GM12878 (cell line): ENCODE measurements around the gene NDE1. TPM values are rescaled to one million over a fixed set of nuclear protein-coding genes. Genes with fewer than 3 reads are reported as not detected.

Experiments used
- ATAC-seq: fragments of 200-7000 bp; cut with Tn5 transposase; 3 replicates; pipeline ENCODE4 v1.9.1; 2020; ENCODE audit warnings: mild to moderate bottlenecking, moderate library complexity
- BruUV-seq: library from RNA; stranded (reverse); fragments of 400-500 nt; replicated peaks from 2 replicates; lab custom pipeline; 2021; lab: Mats Ljungman, UMichigan
- CTCF ChIA-PET: fragments of 300-600 bp; sonication (Branson Sonifier 250); formaldehyde crosslinking; extraction: SDS; loops from one replicate; lab custom pipeline; 2021; ENCODE audit warnings: inconsistent platforms; lab: Yijun Ruan, JAX
- POLR2A ChIA-PET: fragments of 350-600 bp; formaldehyde crosslinking; extraction: SDS; loops from one replicate; lab custom pipeline; 2021; ENCODE audit warnings: inconsistent platforms; lab: Charles Lee
- RAD21 ChIA-PET: fragments of 300-600 bp; sonication (Branson Sonifier 250); formaldehyde crosslinking; loops from one replicate; lab custom pipeline; 2023; ENCODE audit warnings: antibody characterized with exemption; ENCODE audit not compliant: unreplicated experiment; lab: Charles Lee
- SMC1A ChIA-PET: fragments of 300-600 bp; sonication (Branson Sonifier 250); formaldehyde crosslinking; loops from one replicate; lab custom pipeline; 2023; ENCODE audit not compliant: unreplicated experiment, uncharacterized antibody; lab: Charles Lee
- DNase-seq: peaks from one replicate; pipeline ENCODE4 v3.0.0-alpha.2; 2011; ENCODE audit warnings: low read depth, low spot score
- FAIRE-seq: peaks from 3 replicates; lab custom pipeline; 2011; peaks lifted over from hg19 to GRCh38; lab: Jason Lieb, UNC
- H2AFZ ChIP-seq: 2 replicates; pipeline ENCODE4 v1.6.0; 2011; ENCODE audit warnings: low read depth, low read length, control low read depth; ENCODE audit not compliant: control insufficient read depth
- H3K27ac ChIP-seq: 2 replicates; pipeline ENCODE4 v1.5.1; 2011; ENCODE audit warnings: control low read depth; ENCODE audit not compliant: control insufficient read depth, insufficient read depth
- H3K27me3 ChIP-seq, 2 experiments: replicated peaks in 1 of 2; 2 replicates each; pipeline versions ENCODE4 v1.6.0 to v1.6.1; 2011; ENCODE audit warnings: low read length in 1 of 2; ENCODE audit not compliant: control insufficient read depth in 2 of 2, insufficient read depth in 2 of 2
- H3K36me3 ChIP-seq, 2 experiments: 2 replicates each; pipeline ENCODE4 v1.5.1; 2011; ENCODE audit warnings: low read length in 1 of 2; ENCODE audit not compliant: control insufficient read depth in 2 of 2, insufficient read depth in 2 of 2
- H3K4me1 ChIP-seq: 2 replicates; pipeline ENCODE4 v1.6.1; 2011; ENCODE audit warnings: mild to moderate bottlenecking, low read length, moderate library complexity, mixed read lengths; ENCODE audit not compliant: control insufficient read depth, insufficient read depth
- H3K4me2 ChIP-seq: 2 replicates; pipeline ENCODE4 v1.6.0; 2011; ENCODE audit warnings: control low read depth; ENCODE audit not compliant: control insufficient read depth, insufficient read depth
- H3K4me3 ChIP-seq: fragments of 200-600 bp; sonication (generic); 2 replicates; pipeline ENCODE4 v1.5.1; 2016
- H3K79me2 ChIP-seq: 2 replicates; pipeline ENCODE4 v1.6.0; 2011; ENCODE audit warnings: low read length; ENCODE audit not compliant: control insufficient read depth, insufficient read depth
- H3K9ac ChIP-seq: 2 replicates; pipeline ENCODE4 v1.8.0; 2011; ENCODE audit warnings: low read length, control low read depth, mixed read lengths; ENCODE audit not compliant: control insufficient read depth, insufficient read depth
- H3K9me3 ChIP-seq: replicated peaks from 3 replicates; pipeline ENCODE4 v1.5.1; 2011; ENCODE audit warnings: mild to moderate bottlenecking, low read length; ENCODE audit not compliant: control insufficient read depth, insufficient read depth
- H4K20me1 ChIP-seq: 2 replicates; pipeline ENCODE4 v1.6.0; 2011; ENCODE audit not compliant: control insufficient read depth, insufficient read depth
- POU2F2 ChIP-seq: IDR thresholded peaks from 3 replicates; pipeline ENCODE4 v1.6.1; 2011; ENCODE audit warnings: low read depth, mild to moderate bottlenecking, low read length, borderline replicate concordance
- ZNF274 ChIP-seq: IDR thresholded peaks from one replicate; pipeline ENCODE4 v1.8.0; 2011; ENCODE audit not compliant: insufficient read length, insufficient read depth
- WGBS: methylation state at CpG from one replicate; pipeline ENCODE4 v1.1.6; 2016; ENCODE audit warnings: low lambda C conversion rate; ENCODE audit not compliant: insufficient replicate concordance, insufficient coverage; ENCODE audit errors: missing lambda C conversion rate; 5-methylcytosine and 5-hydroxymethylcytosine counted together
- in situ Hi-C: fragments of 300-500 bp; cut with MboI; formaldehyde crosslinking; loops from 9 replicates; pipeline ENCODE4 v1.14.3; 2018; ENCODE audit warnings: mixed read lengths
- intact Hi-C: fragments of 100-400 bp; cut with micrococcal nuclease; formaldehyde crosslinking; loops from one replicate; pipeline ENCODE4 v1.14.2; 2022; ENCODE audit not compliant: unreplicated experiment
- polyA plus RNA-seq, 11 experiments: library from polyadenylated mRNA; depleted of rRNA in 4 of 11; unstranded in 6 of 11; stranded (reverse) in 5 of 11; fragments of >200 nt; fragmentation: Nextera tagmentation in 4 of 11; fragmentation: Illumina TruSeq in 1 of 11; extraction: Ambion mirVana in 4 of 11; extraction: Trizol in 1 of 11; gene quantifications; 1 replicate in 1 of 11; 2 replicates in 10 of 11; pipeline versions ENCODE4 v1.2.1 to v1.2.3, GENCODE V29; 2011 to 2016; ENCODE audit warnings: inconsistent platforms in 2 of 11, missing spikeins in 2 of 11, low read depth in 1 of 11
- total RNA-seq, 4 experiments: library from RNA; depleted of rRNA in 3 of 4; stranded (reverse); fragments of >200 nt in 3 of 4; fragmentation: Illumina TruSeq in 1 of 4; extraction: Trizol in 1 of 4; gene quantifications; 2 replicates each; pipeline versions ENCODE4 v1.2.1 to v1.2.3, GENCODE V29; 2013 to 2021
- TF ChIP-seq, protein P1 (sequence below): fragments of 450-650 bp; IDR thresholded peaks from 2 replicates; pipeline ENCODE4 v1.6.1; 2016; ENCODE audit warnings: mild to moderate bottlenecking

Gene NDE1
- total and polyA plus RNA-seq, 10 of the 15 experiments (the other 5 are each of a cell fraction or from before 2014, with no cell fraction given) = 5.7 to 148 (median 87.8) TPM

- POLR2A ChIA-PET = interaction anchor here (0.7 to 3.7 kb wide), 4 partner anchors 7 to 254 kb away, joined by 3 to 29 read pairs (median 18); partner anchors contain the start of gene NDE1
These were observed 5.6 kb upstream of the NDE1 start for GRCh38 chr16:15644267-15644961.

More at GRCh38 chr16:15644267-15644961, 5.6 kb upstream of the NDE1 start:
- no peak for DNase-seq
- H3K27ac ChIP-seq = peak overlapping the region; percentile 97
- intact Hi-C loops = no loop called here
- CTCF ChIA-PET = interaction anchor here (1.0 to 3.5 kb wide), 5 partner anchors 9 to 681 kb away, joined by 3 to 14 read pairs (median 4); no protein-coding TSS in a partner anchor
- no peaks in the 10 kb centered on the region for H3K36me3 ChIP-seq
- in situ Hi-C loops = loop anchor here (25.0 kb wide), 1 partner anchor 1007 kb away; the partner anchor contains the start of genes BFAR and PARN
- H3K4me3 ChIP-seq = peak overlapping the region; percentile 79
- H3K9ac ChIP-seq = peak overlapping the region; percentile 90
- H2AFZ ChIP-seq = no peak overlapping the region; the same call in 1 of the 2 replicates
- RAD21 ChIA-PET = interaction anchor here (1.2 to 2.3 kb wide), 3 partner anchors 10 to 15 kb away, joined by 4 to 20 read pairs (median 6); no protein-coding TSS in a partner anchor
- H3K9me3 ChIP-seq = no peaks in the 10 kb centered on the region
- no TSS peak for BruUV-seq
- 1% methylated on average over 9 of the region's 9 CpGs for WGBS
- H3K4me1 ChIP-seq = peaks cover 30% of the 10 kb centered on the region
- no peaks in the 10 kb centered on the region for H3K27me3 ChIP-seq
- SMC1A ChIA-PET = interaction anchor here (0.6 to 5.5 kb wide), 8 partner anchors 10 to 1619 kb away, joined by 3 to 43 read pairs (median 4); no protein-coding TSS in a partner anchor
- H3K79me2 ChIP-seq = peaks cover 33% of the 10 kb centered on the region
- FAIRE-seq = no peak
- TF ChIP-seq ZNF274 = no peak
- 0 out of 3 replicates have a peak, but pooled peaks have one; percentile 19 for TF ChIP-seq POU2F2
- TF ChIP-seq, protein P1, sequence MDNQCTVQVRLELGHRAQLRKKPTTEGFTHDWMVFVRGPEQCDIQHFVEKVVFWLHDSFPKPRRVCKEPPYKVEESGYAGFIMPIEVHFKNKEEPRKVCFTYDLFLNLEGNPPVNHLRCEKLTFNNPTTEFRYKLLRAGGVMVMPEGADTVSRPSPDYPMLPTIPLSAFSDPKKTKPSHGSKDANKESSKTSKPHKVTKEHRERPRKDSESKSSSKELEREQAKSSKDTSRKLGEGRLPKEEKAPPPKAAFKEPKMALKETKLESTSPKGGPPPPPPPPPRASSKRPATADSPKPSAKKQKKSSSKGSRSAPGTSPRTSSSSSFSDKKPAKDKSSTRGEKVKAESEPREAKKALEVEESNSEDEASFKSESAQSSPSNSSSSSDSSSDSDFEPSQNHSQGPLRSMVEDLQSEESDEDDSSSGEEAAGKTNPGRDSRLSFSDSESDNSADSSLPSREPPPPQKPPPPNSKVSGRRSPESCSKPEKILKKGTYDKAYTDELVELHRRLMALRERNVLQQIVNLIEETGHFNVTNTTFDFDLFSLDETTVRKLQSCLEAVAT = peak; percentile 73; the same call in 1 of the 2 replicates
- H3K4me2 ChIP-seq = peak overlapping the region; percentile 75
- no peaks in the 10 kb centered on the region for H4K20me1 ChIP-seq
- ATAC-seq = no peak
